GM08714 (cell line): ENCODE measurements around the gene PACSIN3.

Experiments
- H3K4me3 ChIP-seq: fragments of 200-500 bp; sonication (Bioruptor generic); 2 replicates; pipeline ENCODE4 v1.5.1; 2014; ENCODE audit warnings: mild to moderate bottlenecking, low read length, inconsistent platforms
- ZNF274 ChIP-seq: IDR thresholded peaks from 2 replicates; pipeline ENCODE4 v1.6.1; 2012; ENCODE audit warnings: mild to moderate bottlenecking, low read depth, low read length

The PACSIN3 gene

DNA sequence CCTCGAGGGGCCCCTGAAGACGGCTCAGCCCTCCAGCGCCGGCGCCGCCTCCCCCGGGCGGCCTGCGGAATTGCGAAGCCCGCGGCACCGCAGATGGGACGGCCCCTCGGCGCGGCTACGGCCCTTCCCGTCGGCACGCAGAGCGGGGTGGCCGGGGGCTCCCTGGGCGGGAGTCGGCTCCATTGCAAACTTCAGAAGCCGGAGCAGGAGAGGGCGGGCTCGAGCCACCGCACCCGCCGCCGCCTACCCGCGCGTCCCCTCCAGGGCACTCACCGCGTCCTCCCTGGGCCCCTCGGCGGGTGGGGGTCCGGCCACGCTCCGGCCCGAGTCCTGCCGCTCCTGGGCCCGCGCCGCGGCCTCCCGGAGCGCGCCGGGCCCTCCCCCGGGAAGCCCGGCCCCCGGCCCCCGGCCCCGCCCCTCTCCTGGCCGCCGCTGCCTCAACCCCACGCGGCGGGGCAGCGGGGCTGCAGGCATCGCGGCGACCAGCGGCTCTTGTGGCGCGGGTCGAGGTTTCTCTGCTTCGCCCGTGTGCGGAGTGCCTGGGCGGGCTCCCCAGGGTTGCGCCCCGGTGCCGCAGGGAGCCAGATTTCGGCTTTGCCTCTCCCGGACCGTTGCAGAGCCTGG is at the start of gene PACSIN3:
Gene PACSIN3 (minus strand): TSS at position 359 of the 624 bp plus-strand sequence. CDS start 3,707 bp downstream, outside the sequence.
- peak within 1 kb of the TSS; percentile 54; the same call in 1 of the 2 replicates for H3K4me3 ChIP-seq
- TF ChIP-seq ZNF274: no peak

DNA sequence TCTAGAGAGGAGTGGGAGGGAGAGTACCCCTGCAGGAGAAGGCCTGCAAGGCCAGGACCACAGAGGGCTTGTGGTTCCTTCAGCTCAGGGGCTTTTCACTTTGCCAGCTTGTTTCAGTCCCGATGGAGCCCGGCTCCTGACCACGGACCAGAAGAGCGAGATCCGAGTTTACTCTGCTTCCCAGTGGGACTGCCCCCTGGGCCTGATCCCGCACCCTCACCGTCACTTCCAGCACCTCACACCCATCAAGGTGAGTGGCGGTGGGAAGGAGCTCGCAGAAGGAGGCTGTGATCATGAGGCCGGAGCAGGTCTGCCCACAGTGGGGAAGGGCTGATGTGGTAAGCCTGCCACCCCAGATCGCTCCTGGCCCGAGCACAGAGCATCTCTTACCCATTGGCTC is 48.9 kb upstream of the PACSIN3 start:
- no peak for TF ChIP-seq ZNF274
- H3K4me3 ChIP-seq: no peak overlapping the region

GRCh38 chr11:47234669-47235100 is 48.5 kb upstream of the PACSIN3 start:
- H3K4me3 ChIP-seq: no peak overlapping the region

DNA sequence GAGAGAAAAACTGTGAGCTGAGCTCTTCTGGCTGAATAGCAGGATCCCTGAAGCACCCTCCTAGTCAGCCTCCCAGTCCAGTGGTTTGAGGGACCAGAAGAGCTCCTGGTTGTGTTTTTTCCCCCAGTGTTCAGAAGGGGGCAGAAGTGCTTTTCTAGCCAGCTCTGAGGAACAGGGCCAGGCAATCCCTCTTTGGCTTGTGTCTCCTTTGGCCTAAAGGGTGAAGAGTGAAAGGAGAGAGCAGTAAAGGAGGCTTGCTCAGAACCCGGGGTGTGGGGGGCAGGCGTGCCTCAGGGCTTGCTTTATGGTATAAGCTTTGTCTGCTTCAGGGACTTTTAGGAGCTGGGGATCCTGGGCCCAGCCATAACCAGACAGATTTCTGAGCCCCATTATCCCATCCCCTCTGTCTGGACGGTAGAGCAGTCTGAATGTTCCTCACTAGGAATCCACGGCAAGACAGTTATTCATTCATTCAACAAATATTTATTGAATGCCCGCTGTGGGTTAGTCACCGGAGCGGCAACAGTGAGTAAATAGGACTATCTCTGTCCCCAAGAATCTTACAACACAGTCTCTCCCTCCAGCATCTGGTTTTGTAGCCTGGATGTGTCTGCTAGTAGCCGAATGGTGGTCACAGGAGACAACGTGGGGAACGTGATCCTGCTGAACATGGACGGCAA is 47.9 kb upstream of the PACSIN3 start:
- H3K4me3 ChIP-seq: no peak overlapping the region
- TF ChIP-seq ZNF274: no peak

More at GRCh38 chr11:47234669-47235100, 48.5 kb upstream of the PACSIN3 start:
- TF ChIP-seq ZNF274: no peak

- no peak for TF ChIP-seq ZNF274
- no peak overlapping the region for H3K4me3 ChIP-seq
Measured at GRCh38 chr11:47233051-47233450, 46.8 kb upstream of the PACSIN3 start.

DNA sequence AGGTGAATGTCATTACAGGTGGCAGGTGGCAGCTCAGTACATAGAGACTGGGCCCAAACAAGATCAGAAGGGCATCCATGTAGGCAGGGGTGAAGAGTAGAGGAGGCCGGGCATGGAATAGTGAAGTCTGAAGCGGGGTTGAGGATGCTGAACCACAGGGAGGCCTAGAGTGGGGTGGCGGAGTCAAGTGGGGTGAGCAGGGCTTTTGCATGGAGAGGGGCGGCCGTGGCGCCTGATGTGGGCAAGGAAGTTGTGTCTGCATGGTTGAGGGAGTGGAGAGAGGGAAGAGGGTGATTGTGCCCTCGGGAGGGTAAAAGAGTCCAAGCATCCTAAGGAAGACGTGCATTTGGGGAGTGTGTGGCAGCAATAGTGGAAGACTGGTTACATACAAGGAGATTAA is 42.9 kb upstream of the PACSIN3 start:
- no peak overlapping the region for H3K4me3 ChIP-seq
- no peak for TF ChIP-seq ZNF274

DNA sequence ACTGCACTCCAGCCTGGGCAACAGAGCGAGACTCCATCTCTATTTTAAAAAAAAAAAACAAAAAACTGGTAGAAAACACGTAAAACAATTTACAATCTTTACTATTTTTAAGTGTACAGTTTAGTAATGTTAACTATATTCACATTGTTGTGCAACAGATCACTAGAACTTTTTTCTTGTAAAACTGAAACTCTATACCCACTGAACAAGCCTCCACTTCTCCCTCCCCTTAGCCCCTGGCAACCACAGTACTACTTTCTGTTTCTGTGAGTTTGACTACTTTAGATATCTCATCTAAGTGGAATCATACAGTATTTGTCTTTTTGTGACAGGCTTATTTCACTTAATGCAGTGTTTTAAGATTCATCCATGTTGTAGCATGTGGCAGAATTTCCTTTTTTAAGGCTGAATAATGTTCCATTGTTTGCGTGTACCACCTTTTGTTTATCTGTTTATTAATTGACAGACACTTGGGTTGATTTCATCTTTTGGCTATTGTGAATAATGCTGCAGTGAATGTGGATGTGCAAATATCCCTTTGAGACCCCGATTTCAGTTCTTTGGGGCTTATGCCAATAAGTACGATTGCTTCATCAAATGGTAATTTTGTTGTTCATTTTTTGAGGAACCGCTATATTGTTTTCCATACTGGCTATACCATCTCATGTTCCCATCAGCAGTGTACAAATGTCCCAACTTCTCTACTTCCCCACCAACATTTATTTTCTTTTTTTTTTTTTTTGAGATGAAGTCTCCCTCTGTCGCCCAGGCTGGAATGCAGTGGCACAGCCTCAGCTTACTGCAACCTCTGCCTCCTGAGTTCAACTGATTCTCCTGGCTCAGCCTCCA is 39.5 kb upstream of the PACSIN3 start:
- TF ChIP-seq ZNF274: no peak
- no peak overlapping the region for H3K4me3 ChIP-seq

DNA sequence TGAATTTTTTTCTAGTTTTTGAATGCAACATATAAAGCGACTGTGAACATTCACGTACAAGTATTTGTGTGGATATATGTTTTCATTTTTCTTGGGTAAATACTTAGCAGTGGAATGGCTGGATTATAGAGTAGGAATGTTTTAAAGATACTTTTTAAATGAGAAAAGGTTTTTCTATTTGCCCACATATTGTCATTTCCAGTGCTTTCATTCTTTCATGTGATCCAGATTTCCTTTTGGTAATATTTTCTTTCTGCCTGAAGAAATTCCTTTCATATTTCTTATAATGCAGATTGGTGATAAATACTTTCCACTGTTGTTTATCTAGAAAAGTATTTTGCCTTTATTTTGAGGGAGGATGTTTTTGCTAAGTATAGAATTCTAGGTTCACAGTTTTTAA is 36.5 kb upstream of the PACSIN3 start:
- no peak for TF ChIP-seq ZNF274
- H3K4me3 ChIP-seq: no peak overlapping the region

- no peak for TF ChIP-seq ZNF274
- no peak overlapping the region for H3K4me3 ChIP-seq
Measured at GRCh38 chr11:47220401-47220821, 34.2 kb upstream of the PACSIN3 start.

GRCh38 chr11:47216121-47216798 is 30.0 kb upstream of the PACSIN3 start:
- no peak for TF ChIP-seq ZNF274
- H3K4me3 ChIP-seq: peak overlapping the region; percentile 70

GRCh38 chr11:47215366-47215910 is 29.2 kb upstream of the PACSIN3 start:
- H3K4me3 ChIP-seq: peak overlapping the region; percentile 70
- no peak for TF ChIP-seq ZNF274

DNA sequence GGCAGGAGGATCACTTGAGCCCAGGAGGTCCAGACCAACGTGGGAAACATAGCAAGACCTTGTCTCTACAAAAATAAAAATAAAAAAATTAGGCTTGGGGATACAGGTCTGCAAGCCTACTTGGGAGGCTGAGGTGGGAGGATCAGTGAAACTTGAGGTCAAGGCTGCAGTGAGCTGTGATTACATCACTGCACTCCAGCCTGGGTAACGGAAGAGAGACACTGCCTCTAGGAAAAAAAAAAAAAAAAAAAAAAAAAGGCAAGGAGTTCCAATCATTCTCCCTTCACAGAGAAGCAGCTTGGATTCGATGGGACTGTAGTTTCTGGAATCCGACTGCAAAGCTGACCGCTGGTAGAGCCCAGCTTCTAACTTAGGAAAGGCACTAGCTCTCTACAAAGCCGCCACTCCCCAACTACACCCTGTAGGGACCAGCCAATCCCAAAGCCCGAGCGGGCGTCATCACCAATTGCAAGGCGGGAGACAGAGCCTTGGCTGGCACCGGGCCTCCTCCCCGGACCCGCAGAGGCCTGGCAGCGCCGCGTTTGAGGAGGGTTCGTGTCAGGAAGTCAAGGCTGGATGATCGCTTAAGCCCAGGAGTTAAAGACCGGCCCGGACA is 27.8 kb upstream of the PACSIN3 start:
- H3K4me3 ChIP-seq: peak overlapping the region; percentile 58; the same call in 1 of the 2 replicates
- TF ChIP-seq ZNF274: no peak

GRCh38 chr11:47212938-47213337 is 26.7 kb upstream of the PACSIN3 start:
- TF ChIP-seq ZNF274: no peak
- no peak overlapping the region for H3K4me3 ChIP-seq
